Gastrocnemius medialis (tissue), 4 donors: ENCODE measurements around the gene GPBP1. TPM values are rescaled to one million over a fixed set of nuclear protein-coding genes. Genes with fewer than 3 reads are reported as not detected.

ENCODE experiments used
- ATAC-seq, 2 donors: fragments of 150-250 bp; one replicate each; pipeline ENCODE4 v1.9.1; 2016
- DNase-seq, 2 donors: peaks; one replicate each; pipeline ENCODE4 v3.0.0-alpha.2; 2019
- H3K27ac ChIP-seq, 4 donors: fragments of 200-600 bp; sonication (generic); 1 replicate in 1 of 4; 2 replicates in 3 of 4; pipeline ENCODE4 v1.5.1; 2016 to 2018; ENCODE audit warnings: mild to moderate bottlenecking in 2 of 4, moderate library complexity in 1 of 4
- H3K27me3 ChIP-seq, 3 donors: fragments of 200-600 bp; sonication (generic) in 2 of 3; 1 replicate in 1 of 3; 2 replicates in 2 of 3; pipeline versions ENCODE4 v1.5.1 to v1.6.0; 2016 to 2019; ENCODE audit warnings: mild to moderate bottlenecking in 1 of 3, moderate library complexity in 1 of 3
- H3K36me3 ChIP-seq, 2 donors: fragments of 200-600 bp; sonication (generic) in 1 of 2; one replicate each; pipeline ENCODE4 v1.5.1; 2017 to 2018
- H3K4me1 ChIP-seq, 2 donors: fragments of 200-600 bp; sonication (generic) in 1 of 2; one replicate each; pipeline ENCODE4 v1.5.1; 2016 to 2017; ENCODE audit warnings: mild to moderate bottlenecking in 2 of 2
- H3K4me3 ChIP-seq, 4 donors: fragments of 200-600 bp; sonication (generic) in 3 of 4; 1 replicate in 1 of 4; 2 replicates in 3 of 4; pipeline ENCODE4 v1.5.1; 2016 to 2019; ENCODE audit warnings: mild to moderate bottlenecking in 2 of 4
- H3K9me3 ChIP-seq, 3 donors: fragments of 200-600 bp; sonication (generic) in 2 of 3; 1 replicate in 1 of 3; 2 replicates in 2 of 3; pipeline ENCODE4 v1.5.1; 2016 to 2019
- CTCF ChIP-seq, 5 experiments: fragments of 450-650 bp in 3 of 5; fragments of 200-600 bp in 2 of 5; sonication (generic) in 2 of 5; IDR thresholded peaks in 4 of 5; conservative IDR thresholded peaks in 1 of 5; 1 replicate in 4 of 5; 2 replicates in 1 of 5; pipeline ENCODE4 v1.5.1; 2016 to 2019; ENCODE audit warnings: antibody characterized with exemption in 5 of 5, mild to moderate bottlenecking in 3 of 5, moderate library complexity in 3 of 5
- POLR2A ChIP-seq, 2 donors: fragments of 450-650 bp; IDR thresholded peaks; one replicate each; pipeline ENCODE4 v1.6.1; 2017; ENCODE audit warnings: antibody characterized with exemption in 2 of 2, mild to moderate bottlenecking in 2 of 2, moderate library complexity in 2 of 2
- in situ Hi-C, 4 donors: fragments of 200-750 bp; cut with MboI; loops; one replicate each; pipeline versions ENCODE4 v1.15.0 to v1.8.0; 2017; ENCODE audit warnings: low sequenced_read_pairs in 4 of 4
- intact Hi-C: fragments of 100-400 bp; cut with DNase I; formaldehyde crosslinking; loops from one replicate; pipeline ENCODE4 v1.15.1; 2023; ENCODE audit warnings: low total_unique reads
- total RNA-seq, 4 donors: library from RNA; depleted of rRNA; stranded (reverse); fragments of >200 nt; gene quantifications; one replicate each; pipeline versions ENCODE4 v1.1.0 to v1.2.3, GENCODE V29; 2016

GPBP1 gene
- total RNA-seq, 4 donors from 2014 or later = 40.4 to 58.0 (median 50.5) TPM

GRCh38 chr5:57244331-57244730, 70.5 kb downstream of the GPBP1 start:
- TF ChIP-seq CTCF (IDR thresholded peaks at IDR 0.05 in 4 of 5, conservative IDR thresholded peaks at IDR 0.05 in 1 of 5) (no peak), POLR2A (IDR thresholded peaks at IDR 0.05) (no peak)
- no peak overlapping the region for H3K4me3 ChIP-seq
- no peaks in the 10 kb centered on the region for H3K4me1 ChIP-seq
- no peak overlapping the region for H3K27ac ChIP-seq
- intact Hi-C loops (no loop called here), in situ Hi-C loops (no loop called here)
- DNase-seq (no peak), ATAC-seq (no peak)
- H3K27me3 ChIP-seq = no peaks in the 10 kb centered on the region
- H3K9me3 ChIP-seq = no peaks in the 10 kb centered on the region
- H3K36me3 ChIP-seq = peaks cover 2 to 15% of the 10 kb centered on the region in 2 donors

- Histone ChIP-seq H3K9me3 (no peaks in the 10 kb centered on the region), H3K27ac (no peak overlapping the region), H3K4me3 (no peak overlapping the region), H3K4me1 (no peaks in the 10 kb centered on the region), H3K27me3 (no peaks in the 10 kb centered on the region), H3K36me3 (peaks cover 5 to 31% of the 10 kb centered on the region in 2 donors)
- ATAC-seq = no peak
- in situ Hi-C loops (no loop called here), intact Hi-C loops (no loop called here)
- TF ChIP-seq CTCF (IDR thresholded peaks at IDR 0.05 in 4 of 5, conservative IDR thresholded peaks at IDR 0.05 in 1 of 5) (no peak), POLR2A (IDR thresholded peaks at IDR 0.05) (no peak)
- DNase-seq = no peak
Observed at GRCh38 chr5:57246426-57246825, 72.6 kb downstream of the GPBP1 start.

DNA sequence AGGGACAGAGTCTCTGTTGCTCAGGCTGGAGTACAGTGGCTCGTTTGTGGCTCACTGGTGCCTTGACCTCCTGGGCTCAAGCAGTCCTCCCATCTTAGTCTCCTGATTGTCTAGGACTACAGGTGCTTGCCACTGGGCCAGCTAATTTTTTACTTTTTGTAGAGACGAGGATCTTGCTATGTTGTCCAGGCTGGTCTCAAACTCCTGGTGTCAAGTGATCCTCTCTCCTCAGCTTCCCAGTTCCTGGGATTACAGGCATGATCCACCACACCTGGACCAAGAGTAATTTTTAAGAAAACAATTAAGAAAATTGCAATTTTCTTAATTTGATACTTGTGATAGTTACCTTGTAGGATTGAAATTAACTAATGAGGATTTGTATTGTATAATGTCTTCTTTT, 73.9 kb downstream of the GPBP1 start:
- DNase-seq (no peak), ATAC-seq (no peak)
- Histone ChIP-seq H3K36me3 (peaks cover 5 to 43% of the 10 kb centered on the region in 2 donors), H3K4me3 (no peak overlapping the region), H3K27ac (no peak overlapping the region), H3K27me3 (no peaks in the 10 kb centered on the region), H3K9me3 (no peaks in the 10 kb centered on the region), H3K4me1 (no peaks in the 10 kb centered on the region)
- intact Hi-C loops = no loop called here
- no peak for TF ChIP-seq POLR2A (IDR thresholded peaks at IDR 0.05)
- no peak for TF ChIP-seq CTCF (IDR thresholded peaks at IDR 0.05 in 4 of 5, conservative IDR thresholded peaks at IDR 0.05 in 1 of 5)
- in situ Hi-C loops = no loop called here

- DNase-seq (no peak), ATAC-seq (no peak)
- Histone ChIP-seq H3K9me3 (no peaks in the 10 kb centered on the region), H3K27me3 (no peaks in the 10 kb centered on the region), H3K36me3 (peaks cover 7 to 57% of the 10 kb centered on the region in 2 donors), H3K27ac (peak overlapping the region in 1 of 4 donors; percentile 24), H3K4me1 (peaks cover 0 to 5% of the 10 kb centered on the region in 2 donors), H3K4me3 (no peak overlapping the region)
- TF ChIP-seq CTCF (IDR thresholded peaks at IDR 0.05 in 4 of 5, conservative IDR thresholded peaks at IDR 0.05 in 1 of 5) (no peak), POLR2A (IDR thresholded peaks at IDR 0.05) (no peak)
- in situ Hi-C loops = no loop called here
- intact Hi-C loops = no loop called here
Observed at GRCh38 chr5:57249265-57249874, 75.5 kb downstream of the GPBP1 start.

DNA sequence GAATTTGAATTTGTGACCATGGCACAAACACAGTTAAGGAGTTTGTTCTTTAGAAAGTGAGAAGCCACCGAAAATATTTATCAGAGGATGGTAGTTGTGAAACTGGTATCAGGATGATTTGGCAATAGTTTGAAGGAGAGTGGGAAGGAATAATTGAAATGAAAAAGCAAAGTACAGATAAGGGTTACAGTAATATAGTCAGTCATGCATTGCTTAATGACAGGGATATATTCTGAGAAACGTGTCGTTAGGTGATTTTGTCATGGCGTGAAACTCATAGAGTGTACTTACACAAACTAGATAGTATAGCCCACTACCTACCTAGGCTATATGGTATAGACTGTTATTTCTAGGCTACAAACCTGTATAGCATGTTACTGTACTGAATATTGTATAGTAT, 84.2 kb downstream of the GPBP1 start:
- no peak overlapping the region for H3K27ac ChIP-seq
- intact Hi-C loops = no loop called here
- H3K36me3 ChIP-seq = peaks cover 2 to 54% of the 10 kb centered on the region in 2 donors
- H3K9me3 ChIP-seq = no peaks in the 10 kb centered on the region
- no peak overlapping the region for H3K4me3 ChIP-seq
- in situ Hi-C loops = no loop called here
- peaks cover 0 to 7% of the 10 kb centered on the region in 2 donors for H3K4me1 ChIP-seq
- ATAC-seq (no peak), DNase-seq (no peak)
- TF ChIP-seq POLR2A (IDR thresholded peaks at IDR 0.05) = no peak
- TF ChIP-seq CTCF (IDR thresholded peaks at IDR 0.05 in 4 of 5, conservative IDR thresholded peaks at IDR 0.05 in 1 of 5) = no peak
- no peaks in the 10 kb centered on the region for H3K27me3 ChIP-seq
